GM18502 (cell line): Measurements from ENCODE around the gene TMEM14C.
"Not testable (repeated sequence)": the region's sequence is repeated elsewhere in the genome, so short reads cannot be mapped to it uniquely, and the experiment has no call there.

Source experiments
- ATAC-seq: cut with Tn5 transposase; IDR thresholded peaks from one replicate; pipeline ENCODE4 v1.9.1; 2021; ENCODE audit warnings: mild to moderate bottlenecking; ENCODE audit not compliant: unreplicated experiment, poor library complexity

TMEM14C gene

DNA sequence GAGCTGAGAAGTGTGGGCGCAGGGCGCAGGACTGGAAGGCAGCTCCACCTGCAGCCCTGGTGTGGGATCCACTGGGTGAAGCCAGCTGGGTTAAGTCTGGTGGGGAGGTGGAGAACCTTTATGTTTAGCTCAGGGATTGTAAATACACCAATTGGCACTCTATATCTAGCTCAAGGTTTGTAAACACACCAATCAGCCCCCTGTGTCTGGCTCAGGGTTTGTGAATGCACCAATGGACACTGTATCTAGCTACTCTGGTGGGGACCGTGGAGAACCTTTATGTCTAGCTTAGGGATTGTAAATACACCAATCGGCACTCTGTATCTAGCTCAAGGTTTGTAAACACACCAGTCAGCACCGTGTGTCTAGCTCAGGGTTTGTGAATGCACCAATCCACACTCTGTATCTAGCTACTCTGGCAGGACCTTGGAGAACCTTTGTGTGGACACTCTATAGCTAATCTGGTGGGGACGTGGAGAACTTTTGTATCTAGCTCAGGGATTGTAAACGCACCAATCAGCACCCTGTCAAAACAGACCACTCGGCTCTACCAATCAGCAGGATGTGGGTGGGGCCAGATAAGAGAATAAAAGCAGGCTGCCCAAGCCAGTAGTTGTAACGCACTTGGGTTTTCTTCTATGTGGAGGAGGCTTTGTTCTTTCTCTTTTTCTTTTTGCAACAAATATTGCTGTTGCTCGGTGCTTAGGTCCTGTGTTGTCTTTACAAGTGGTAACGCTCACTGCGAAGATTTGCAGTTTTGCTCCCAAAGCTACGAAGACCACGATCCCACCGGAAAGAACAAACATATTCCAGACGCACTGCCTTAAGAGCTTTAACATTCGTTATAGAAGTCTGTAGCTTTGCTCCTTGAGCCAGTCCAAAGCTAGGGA lies 1.7 kb upstream of the TMEM14C start:
- not testable (repeated sequence) for ATAC-seq

DNA sequence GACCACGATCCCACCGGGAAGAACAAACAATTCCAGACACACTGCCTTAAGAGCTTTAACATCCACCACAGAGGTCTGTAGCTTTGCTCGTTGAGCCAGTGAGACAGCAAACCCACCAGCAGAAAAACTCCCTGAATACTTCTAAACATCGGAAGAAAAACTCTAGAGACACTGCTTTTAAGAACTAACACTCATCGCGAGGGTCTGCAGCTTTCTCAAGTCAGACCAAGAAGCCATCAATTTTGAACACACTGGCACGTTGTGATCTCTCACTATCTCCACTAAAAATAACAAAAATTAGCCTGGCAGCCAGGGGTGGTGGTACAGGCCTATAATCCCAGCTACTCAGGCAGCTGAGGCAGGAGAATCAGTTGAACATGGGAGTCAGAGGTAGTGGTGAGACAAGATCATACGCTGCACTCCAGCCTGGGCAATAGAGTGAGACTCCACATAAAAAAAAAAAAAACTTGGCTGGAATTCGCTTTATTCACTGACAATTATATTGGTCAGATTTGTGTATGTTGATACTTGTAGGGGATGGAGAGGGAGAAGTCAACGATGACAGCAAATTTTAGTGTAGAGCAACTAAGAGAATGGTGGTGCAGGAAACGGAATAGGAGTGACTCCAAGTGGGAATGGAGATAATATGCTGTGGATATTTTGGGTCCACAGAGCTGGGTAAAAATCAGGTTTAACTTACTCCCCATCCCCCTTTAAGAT lies 860 bp upstream of the TMEM14C start:
- ATAC-seq, result no peak

DNA sequence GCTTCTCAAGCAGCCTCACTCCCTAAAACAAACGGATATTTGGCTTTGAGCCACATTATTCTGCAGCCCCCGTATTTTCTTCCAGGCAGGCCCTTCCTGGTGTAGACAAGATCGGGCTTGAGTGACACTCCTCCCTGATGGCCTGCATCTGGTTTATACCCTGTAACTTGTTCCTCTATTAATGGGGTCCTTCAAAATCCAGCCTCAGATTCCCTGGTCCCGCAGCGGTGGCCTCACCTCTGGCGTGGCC lies 375 bp upstream of the TMEM14C start:
- ATAC-seq, result no peak

DNA sequence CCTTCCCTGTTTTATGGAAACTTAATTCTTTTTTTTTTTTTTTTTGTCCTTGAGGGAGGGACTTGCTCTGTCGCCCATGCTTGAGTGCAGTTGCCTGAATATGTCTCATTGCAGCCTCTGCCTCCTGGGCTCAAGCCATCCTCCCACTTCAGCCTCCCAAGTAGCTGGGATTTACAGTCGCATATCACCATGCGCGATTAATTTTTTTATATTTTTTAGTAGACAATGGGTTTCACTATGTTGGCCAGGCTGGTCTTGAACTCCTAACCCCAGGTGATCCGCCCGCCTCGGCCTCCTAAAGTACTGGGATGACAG lies 654 bp downstream of the TMEM14C start:
- no peak for ATAC-seq

DNA sequence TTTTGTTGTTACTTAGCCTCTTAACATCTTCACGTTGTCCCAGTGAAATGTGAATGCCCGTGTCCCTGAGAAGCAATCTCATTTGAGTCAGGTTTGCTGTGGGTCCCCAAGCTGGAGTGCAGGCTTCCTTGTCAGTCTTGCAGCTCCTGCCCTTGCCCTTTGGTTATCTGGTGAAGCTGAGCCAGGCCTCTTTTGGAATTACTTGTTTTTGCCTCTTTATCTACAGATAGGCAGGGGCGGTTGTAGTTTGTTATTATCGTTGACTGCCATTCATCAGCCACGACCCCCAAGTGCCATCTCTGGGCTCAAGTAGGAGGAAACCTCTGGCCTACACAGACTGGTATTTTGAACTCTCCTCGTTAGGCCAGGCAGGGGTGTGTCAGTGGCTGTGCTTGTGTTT lies 2.2 kb downstream of the TMEM14C start:
- ATAC-seq, result no peak

DNA sequence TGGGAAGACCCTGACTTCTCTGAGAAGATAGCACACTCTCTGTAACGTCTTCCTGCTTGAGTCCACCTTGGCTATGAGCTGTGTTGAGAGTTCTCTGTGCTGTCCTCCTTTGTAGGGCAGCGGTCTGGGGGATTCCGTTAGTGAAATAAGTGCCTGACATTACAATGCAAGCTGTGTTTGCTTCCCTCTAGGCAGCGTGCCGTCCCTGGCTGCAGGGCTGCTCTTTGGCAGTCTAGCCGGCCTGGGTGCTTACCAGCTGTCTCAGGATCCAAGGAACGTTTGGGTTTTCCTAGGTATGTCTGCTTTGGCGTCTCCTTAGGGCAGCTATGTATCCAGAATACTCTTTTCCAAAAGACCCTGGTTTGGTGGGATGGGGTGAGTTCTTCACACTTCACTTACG lies 2.8 kb downstream of the TMEM14C start:
- ATAC-seq, result no peak

DNA sequence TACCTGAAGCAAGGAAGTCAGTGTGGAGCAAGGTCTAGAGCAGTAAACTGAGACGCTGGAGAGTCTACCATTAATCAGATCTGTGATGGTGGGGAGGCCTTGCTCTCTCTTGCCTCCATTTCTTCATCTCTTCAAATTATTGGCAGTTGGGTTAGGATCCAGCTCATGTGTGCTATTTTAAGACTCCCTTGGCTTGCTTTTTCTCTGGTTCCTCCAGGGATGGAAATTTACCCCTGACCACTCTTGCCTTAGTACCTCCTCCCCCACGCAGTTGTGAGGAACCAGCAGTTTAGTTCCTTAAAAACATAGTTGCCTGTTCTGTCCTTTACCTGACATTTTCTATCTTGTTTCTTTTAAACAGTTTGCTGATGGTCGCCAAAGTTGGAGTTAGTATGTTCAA lies 7.4 kb downstream of the TMEM14C start:
- no peak for ATAC-seq

DNA sequence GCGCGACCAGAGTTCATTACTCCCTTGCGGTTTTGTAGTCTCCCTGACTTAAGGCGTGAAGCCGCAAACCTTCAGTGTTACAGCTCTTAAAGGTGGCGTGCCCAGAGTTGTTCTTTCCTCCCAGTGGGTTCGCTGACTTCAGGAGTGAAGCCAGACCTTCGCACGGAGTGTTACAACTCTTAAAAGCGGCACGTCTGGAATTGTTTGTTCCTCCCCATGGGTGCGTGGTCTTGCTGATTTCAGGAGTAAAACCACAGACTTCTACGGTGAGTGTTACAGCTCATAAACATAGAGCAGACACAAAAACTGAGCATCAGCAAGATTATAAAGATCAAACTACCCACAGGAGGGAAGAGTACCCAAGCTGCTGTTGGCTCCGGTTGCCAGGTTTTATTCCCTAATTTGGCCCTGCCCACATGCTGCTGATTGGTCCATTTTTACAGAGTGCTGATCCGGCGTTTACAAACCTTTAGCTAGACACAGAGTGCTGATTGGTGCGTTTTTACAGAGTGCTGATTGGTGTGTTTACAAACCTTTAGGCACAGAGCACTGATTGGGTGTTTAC lies 10.4 kb downstream of the TMEM14C start:
- ATAC-seq, result no peak

DNA sequence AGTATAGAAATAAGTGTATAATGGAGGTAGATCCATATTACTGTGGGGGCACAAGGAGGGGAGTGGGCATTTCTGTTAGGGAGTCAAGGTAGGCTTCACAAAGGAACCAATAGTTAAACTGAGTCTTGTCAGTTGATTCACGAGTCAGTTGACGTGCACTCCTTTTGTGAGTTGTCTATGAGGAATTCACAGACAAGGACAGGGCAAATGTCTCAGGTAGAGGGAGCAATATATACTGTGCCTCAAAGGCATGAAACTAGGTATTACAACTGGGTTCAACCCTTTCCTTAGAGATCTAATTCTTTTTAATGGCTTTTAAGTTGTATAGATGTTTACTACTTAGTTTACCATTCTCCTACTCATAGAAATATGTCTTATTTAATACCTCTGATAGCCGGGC lies 11.0 kb downstream of the TMEM14C start:
- no peak for ATAC-seq

DNA sequence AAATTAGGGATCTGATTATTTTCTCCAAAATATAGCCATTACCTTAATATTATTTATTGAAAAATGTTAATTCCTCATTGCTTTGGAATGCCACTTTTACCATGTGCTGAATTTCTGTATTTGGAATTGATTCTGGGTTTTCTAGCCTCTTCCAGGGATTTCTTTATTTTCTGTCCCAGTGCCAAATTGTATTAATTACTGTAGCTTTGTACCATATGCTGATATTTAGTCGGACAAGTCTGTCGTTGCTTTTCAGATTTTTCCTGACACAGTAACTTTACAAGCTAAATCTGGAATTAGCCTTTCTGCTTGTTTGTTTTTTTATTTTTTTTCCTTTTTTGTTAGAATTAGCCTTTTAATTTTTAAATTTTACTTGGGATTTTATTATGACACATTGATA lies 13.9 kb downstream of the TMEM14C start:
- no peak for ATAC-seq

DNA sequence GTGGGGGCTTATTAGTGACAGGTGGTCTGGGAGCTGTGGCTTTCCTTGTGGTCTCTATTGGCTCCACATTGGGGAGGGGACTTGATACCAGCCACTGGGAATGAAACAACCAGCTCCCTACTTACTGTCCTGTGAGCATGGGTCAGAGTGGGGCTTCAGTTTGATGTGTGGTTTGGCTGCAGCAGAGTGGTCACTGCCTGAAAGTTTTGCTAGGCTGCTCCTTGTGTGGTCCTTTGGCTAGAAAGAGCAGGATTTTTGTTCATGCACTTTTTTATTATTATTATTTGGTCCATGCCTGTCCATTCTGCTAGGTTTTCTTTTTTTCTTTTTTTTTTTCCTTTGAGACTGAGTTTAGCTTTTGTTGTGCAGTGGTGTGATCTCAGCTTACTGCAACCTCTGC lies 17.2 kb downstream of the TMEM14C start:
- ATAC-seq, result no peak

DNA sequence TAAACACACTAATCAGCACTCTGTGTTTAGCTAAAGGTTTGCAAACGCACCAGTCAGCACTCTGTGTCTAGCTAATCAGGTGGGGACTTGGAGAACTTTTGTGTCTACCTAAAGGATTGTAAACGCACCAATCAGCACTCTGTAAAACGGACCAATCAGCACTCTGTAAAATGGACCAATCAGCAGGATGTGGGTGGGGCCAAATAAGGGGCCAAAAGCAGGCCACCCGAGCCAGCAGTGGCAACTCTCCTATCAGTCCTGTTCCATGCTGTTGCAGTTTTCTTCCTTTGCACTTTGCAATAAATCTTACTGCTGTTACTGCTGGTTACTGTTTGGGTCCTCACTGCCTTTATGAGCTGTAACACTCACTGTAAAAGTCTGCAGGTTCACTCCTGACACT lies 18.8 kb downstream of the TMEM14C start:
- not testable (repeated sequence) for ATAC-seq

DNA sequence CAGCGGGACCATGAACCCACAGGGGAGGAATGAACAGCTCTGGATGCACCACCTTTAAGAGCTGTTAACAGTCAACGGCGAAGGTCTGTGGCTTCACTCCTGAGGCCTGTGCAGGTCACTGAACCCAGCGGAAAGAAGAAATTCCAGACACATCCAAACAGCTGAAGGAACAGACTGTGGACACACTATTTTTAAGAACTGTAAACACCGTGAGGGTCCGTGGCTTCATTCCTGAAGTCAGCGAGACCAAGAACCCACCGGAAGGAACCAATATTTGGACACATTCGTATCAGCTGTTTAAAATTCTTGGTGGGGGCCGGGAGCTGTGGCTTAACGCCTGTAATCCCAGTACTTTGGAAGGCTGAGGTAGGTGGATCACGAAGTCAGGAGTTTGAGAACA lies 19.4 kb downstream of the TMEM14C start:
- no peak for ATAC-seq

DNA sequence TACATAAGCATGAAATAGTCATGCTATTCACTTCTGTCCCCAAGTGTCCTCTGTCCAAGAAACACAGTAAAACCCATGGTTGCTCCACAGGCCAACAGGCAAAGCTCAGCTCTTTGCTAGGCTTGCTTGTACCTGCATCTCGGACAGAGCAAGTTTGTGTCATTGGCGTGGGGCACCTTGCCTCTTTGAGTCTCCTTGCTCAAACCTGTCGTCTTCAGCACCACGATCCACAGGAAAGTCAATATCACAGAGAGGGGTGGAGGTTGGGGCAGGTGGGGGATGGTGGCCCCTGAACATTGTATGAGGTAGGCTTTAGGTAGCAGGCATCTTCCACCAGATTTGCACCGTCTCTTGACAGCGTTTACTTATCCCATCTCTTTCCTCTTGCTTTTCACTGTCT lies 20.6 kb downstream of the TMEM14C start:
- ATAC-seq, result no peak

DNA sequence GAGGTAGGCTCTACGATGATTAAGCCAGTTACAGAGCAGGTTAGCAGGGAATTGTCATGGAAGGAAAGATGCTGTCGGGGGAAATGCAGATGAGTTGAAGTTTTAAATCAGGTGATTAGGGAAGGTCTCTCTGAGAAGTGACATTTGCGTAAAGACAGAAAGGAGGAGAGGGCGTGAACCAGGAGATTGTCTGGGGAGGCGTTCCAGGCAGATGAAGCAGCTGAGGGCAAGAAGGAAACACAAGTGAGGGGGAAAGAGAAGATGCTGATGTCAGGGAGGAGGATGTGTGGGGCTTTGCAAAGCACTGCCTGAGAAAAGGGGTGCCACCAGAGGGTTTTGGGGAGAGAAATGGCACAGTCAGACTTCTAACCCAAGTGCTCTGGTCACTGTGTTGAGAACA lies 22.2 kb downstream of the TMEM14C start:
- ATAC-seq, result no peak

DNA sequence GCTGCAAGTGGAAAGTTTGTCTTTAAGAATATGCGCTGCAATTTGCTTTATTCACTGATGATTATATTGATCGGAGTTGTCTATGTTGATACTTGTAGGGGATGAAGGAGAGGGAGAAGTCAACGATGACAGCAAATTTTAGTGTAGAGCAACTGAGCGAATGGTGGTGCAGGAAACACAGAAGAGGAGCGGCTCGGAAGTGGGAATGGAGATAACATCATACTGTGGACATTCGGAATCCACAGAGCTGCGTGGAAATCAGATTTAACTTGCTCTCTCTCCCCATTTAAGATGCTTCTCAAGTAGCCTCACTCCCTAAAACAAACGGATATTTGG lies 24.0 kb downstream of the TMEM14C start:
- ATAC-seq, result no peak

DNA sequence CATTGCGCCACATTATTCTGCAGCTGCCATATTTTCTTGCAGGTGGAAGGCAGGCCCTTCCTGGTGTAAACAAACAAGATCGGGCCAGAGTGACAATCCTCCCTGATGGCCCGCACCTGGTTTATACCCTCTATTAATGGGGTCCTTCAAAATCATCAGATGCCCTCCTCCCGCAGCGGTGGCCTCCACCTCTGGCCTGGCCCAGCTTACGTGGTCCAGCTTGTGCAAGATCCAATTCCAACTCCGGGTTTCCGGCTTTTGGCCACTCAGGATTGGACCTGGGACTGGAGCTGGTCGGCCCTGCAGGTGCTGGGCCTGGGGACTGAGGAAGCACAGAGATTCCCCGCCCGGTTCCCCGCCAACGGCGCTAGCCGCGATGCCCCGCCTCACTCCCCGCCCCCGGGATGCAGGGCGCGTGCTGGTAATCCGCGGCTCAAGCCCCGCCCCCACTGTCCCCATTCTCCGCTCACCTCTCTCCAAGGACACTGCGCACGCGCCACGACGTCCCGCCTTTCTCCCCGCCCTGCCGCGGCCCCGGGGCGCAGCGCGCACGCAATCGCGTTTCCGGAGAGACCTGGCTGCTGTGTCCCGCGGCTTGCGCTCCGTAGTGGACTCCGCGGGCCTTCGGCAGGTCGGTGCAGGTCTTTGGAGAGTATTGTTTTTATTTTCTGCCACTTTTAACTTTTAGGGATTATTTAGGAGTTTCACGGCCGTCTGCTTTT lies 24.5 kb downstream of the TMEM14C start, which contains the start of gene TMEM14B:
TSS of gene TMEM14B (plus strand) at position 555 of the 722 bp plus-strand sequence. CDS start 1,441 bp downstream, outside the sequence.
- peak; percentile 97 for ATAC-seq

DNA sequence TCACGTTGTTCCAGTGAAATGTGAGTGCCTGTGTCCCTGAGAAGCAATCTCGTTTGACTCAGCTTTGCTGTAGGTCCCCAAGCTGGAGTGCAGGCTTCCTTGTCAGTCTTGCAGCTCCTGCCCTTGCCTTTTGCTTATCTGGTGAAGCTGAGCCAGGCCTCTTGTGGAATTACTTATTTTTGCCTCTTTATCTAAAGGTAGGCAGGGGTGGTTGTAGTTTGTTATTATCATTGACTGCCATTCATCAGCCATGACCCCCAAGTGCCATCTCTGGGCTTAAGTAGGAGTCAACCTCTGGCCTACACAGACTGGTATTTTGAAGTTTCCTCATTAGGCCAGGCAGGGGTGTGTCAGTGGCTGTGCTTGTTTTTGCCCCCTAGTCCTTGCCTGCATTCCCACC lies 26.9 kb downstream of the TMEM14C start:
- no peak for ATAC-seq

DNA sequence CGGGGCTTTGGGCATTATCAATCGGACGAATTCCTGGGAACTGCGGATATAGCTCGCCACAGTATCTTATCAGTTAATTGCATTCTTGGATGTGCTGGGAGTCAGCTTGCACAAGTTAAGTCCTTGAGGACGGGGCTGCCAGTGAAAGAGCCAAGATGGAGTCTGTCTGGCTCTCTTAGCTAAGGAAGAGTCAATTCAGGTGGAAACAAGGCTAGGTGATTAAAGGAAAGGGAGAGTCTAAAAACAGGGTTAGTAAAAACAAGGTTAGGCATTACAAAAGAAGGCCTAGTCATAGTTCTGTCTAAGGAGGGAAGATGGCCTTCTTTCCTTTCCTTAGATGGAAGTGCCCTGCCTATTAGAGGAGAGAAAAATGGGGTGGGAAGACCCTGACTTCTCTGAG lies 27.7 kb downstream of the TMEM14C start:
- not testable (repeated sequence) for ATAC-seq

DNA sequence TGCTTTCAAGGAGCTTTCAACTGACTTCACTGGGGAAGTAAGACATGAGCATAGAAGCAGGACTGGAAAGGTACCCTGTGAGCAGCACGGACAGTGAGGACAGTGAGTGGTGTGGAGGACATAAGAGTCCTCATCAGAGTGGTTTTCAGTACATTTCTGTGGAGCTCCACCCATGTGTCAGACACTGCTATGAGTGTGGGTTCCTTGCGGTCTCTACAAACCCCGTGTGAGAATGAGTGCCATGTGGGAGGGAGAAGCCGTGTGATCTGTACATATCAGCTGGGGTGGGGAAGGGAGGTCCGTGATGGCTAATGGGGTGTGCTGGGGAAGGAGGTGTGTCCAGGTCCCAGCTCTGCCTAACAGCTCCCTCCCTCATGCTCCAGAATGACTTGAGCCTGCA lies 28.9 kb downstream of the TMEM14C start:
- ATAC-seq, result not testable (repeated sequence)

DNA sequence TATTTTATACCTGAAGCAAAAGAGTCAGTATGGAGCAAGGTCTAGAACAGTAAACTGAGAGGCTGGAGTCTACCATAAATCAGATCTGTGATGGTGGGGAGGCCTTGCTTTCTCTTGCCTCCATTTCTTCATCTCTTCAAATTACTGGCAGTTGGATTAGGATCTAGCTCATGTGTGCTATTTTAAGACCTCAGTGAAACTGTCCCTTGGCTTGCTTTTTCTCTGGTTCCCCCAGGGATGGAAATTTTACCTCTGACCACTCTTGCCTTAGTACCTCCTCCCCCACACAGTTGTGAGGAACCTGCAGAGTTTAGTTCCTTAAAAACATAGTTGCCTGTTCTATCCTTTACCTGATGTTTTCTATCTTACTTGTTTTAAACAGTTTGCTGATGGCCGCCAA lies 33.2 kb downstream of the TMEM14C start:
- no peak for ATAC-seq
